ENCODE measurements around the gene ADM5.

ADM5 gene

GRCh38 chr19:49699364-49699763 is 10.0 kb downstream of the ADM5 start:
- DNase-seq = no peak

DNA sequence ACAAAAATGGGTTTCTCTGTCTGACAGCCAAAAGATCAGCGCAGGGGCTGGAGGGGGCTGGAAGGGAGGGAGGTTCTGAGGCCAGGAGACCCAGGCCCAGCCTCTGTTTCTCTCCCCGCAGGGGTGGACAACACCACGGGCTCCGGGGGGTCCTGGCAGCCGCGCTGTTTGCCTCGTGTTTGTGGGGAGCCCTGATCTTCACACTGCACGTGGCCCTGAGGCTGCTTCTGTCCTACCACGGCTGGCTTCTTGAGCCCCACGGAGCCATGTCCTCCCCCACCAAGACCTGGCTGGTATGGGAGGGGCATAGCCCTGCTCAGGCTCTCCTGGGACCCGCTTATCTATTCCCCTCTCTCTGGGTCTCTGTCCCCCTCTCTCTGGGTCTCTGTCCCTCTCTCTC is 11.2 kb downstream of the ADM5 start:
- Histone ChIP-seq H3K4me3 (ENCODE audit: low read depth, low read length) (no peak overlapping the region), H3K9me3 (no peaks in the 10 kb centered on the region), H3K27me3 (no peaks in the 10 kb centered on the region), H3K4me1 (no peaks in the 10 kb centered on the region), H3K36me3 (no peaks in the 10 kb centered on the region)
- no peak for DNase-seq
- TF ChIP-seq, protein P1, sequence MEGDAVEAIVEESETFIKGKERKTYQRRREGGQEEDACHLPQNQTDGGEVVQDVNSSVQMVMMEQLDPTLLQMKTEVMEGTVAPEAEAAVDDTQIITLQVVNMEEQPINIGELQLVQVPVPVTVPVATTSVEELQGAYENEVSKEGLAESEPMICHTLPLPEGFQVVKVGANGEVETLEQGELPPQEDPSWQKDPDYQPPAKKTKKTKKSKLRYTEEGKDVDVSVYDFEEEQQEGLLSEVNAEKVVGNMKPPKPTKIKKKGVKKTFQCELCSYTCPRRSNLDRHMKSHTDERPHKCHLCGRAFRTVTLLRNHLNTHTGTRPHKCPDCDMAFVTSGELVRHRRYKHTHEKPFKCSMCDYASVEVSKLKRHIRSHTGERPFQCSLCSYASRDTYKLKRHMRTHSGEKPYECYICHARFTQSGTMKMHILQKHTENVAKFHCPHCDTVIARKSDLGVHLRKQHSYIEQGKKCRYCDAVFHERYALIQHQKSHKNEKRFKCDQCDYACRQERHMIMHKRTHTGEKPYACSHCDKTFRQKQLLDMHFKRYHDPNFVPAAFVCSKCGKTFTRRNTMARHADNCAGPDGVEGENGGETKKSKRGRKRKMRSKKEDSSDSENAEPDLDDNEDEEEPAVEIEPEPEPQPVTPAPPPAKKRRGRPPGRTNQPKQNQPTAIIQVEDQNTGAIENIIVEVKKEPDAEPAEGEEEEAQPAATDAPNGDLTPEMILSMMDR (IDR thresholded peaks at IDR 0.05; ENCODE audit: low read depth, low read length) = no peak

More at GRCh38 chr19:49699364-49699763, 10.0 kb downstream of the ADM5 start:
- Histone ChIP-seq H3K4me3 (ENCODE audit: low read depth, low read length) (no peak overlapping the region), H3K9me3 (no peaks in the 10 kb centered on the region), H3K4me1 (no peaks in the 10 kb centered on the region), H3K27me3 (no peaks in the 10 kb centered on the region), H3K36me3 (no peaks in the 10 kb centered on the region)
- TF ChIP-seq, protein P1 (IDR thresholded peaks at IDR 0.05; ENCODE audit: low read depth, low read length) = no peak

DNA sequence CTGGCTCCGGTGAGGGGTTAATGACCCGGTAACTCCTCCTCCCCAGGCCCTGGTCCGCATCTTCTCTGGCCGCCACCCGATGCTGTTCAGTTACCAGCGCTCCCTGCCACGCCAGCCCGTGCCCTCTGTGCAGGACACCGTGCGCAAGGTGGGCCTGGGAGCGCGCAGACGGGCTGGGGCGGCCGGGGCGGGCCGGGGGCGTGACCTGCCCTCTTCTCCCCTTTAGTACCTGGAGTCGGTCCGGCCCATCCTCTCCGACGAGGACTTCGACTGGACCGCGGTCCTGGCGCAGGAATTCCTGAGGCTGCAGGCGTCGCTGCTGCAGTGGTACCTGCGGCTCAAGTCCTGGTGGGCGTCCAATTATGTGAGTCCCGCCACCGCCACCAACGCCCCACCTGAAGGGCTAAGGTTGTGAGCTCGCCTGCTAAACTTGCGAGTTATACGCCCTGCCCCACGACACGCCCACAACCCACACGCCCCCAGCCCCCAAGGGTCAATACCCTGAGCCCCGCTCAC is 11.9 kb downstream of the ADM5 start:
- no peaks in the 10 kb centered on the region for H3K36me3 ChIP-seq
- H3K9me3 ChIP-seq = no peaks in the 10 kb centered on the region
- no peak overlapping the region for H3K4me3 ChIP-seq (ENCODE audit: low read depth, low read length)
- DNase-seq = no peak
- TF ChIP-seq, protein P1 (IDR thresholded peaks at IDR 0.05; ENCODE audit: low read depth, low read length) = no peak
- H3K27me3 ChIP-seq = no peaks in the 10 kb centered on the region
- H3K4me1 ChIP-seq = no peaks in the 10 kb centered on the region

DNA sequence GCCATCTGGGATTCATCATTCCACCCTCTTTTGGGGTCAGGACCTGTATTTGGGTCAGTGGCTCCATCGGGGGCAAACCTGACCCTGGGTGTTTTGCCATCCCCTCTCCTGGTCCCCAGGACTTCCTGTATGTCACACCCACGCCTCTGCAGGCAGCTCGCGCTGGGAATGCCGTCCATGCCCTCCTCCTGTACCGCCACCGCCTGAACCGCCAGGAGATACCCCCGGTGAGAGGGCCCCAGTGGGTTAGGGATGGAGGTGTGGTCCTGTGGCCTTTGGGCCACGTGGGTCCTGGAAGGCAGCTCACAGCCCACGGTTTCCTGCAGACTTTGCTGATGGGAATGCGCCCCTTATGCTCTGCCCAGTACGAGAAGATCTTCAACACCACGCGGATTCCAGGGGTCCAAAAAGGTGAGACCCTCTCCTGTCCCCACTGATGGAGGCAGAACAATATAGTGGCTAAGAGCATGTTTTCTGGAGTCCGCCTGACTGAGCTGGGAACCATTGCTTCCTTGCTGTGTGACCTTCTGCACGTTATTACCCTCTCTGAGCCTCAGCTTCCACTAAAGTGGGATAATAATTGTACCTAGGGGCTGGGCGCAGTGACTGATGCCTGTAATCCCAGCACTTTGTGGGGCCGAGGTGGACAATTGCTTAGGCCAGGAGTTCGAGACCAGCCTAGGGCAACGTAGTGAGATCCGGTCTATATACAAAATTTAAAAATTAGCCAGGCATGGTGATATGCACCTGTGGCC is 15.7 kb downstream of the ADM5 start:
- Histone ChIP-seq H3K4me3 (ENCODE audit: low read depth, low read length) (no peak overlapping the region), H3K36me3 (no peaks in the 10 kb centered on the region), H3K27me3 (no peaks in the 10 kb centered on the region), H3K4me1 (no peaks in the 10 kb centered on the region), H3K9me3 (no peaks in the 10 kb centered on the region)
- TF ChIP-seq, protein P1 (IDR thresholded peaks at IDR 0.05; ENCODE audit: low read depth, low read length) = no peak
- DNase-seq = no peak

DNA sequence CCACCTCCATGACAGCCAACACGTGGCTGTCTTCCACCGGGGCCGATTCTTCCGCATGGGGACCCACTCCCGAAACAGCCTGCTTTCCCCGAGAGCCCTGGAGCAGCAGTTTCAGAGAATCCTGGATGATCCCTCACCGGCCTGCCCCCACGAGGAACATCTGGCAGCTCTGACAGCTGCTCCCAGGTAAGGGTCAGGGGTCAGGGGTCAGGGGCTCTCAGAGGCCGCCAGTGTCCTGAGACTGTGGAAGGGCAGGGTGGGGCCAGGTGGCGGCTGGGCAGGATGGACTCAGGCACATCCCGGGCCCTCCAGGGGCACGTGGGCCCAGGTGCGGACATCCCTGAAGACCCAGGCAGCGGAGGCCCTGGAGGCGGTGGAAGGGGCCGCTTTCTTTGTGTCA is 16.5 kb downstream of the ADM5 start:
- H3K4me1 ChIP-seq = no peaks in the 10 kb centered on the region
- no peaks in the 10 kb centered on the region for H3K36me3 ChIP-seq
- H3K27me3 ChIP-seq = no peaks in the 10 kb centered on the region
- H3K9me3 ChIP-seq = no peaks in the 10 kb centered on the region
- no peak for DNase-seq
- no peak overlapping the region for H3K4me3 ChIP-seq (ENCODE audit: low read depth, low read length)
- TF ChIP-seq, protein P1 (IDR thresholded peaks at IDR 0.05; ENCODE audit: low read depth, low read length) = no peak

GRCh38 chr19:49710372-49710951 is 21.1 kb downstream of the ADM5 start:
- Histone ChIP-seq H3K27me3 (no peaks in the 10 kb centered on the region), H3K4me1 (no peaks in the 10 kb centered on the region), H3K9me3 (no peaks in the 10 kb centered on the region), H3K36me3 (no peaks in the 10 kb centered on the region), H3K4me3 (ENCODE audit: low read depth, low read length) (no peak overlapping the region)
- TF ChIP-seq, protein P1 (IDR thresholded peaks at IDR 0.05; ENCODE audit: low read depth, low read length) = no peak
- DNase-seq = no peak

Data from BE2C (cell line).